ENCODE measurements around the gene TFAP2C.

DNA sequence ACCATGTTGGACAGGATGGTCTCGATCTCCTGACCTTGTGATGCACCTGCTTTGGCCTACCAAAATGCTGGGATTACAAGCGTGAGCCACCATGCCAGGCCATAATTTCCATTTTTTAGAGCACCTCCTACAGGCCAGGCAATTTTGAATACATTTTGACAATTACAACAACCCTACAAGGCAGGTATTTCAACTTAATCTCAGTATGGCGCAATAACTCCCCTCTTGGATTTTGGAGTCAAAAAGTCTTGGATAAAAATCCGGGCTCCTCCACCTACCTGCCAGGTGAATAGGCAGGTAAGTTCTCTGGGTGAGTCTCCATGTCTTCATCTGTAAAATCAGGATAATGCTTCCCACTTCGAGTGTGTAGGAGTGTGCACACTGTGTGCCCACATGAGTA lies 39.5 kb upstream of the TFAP2C start:
- TF ChIP-seq CTCF (IDR thresholded peaks at IDR 0.05): no peak
- no peak for TF ChIP-seq POLR2A (IDR thresholded peaks at IDR 0.05)
